Measurements from ENCODE around the gene SEMA5A. TPM values are rescaled to one million over a fixed set of nuclear protein-coding genes. Genes with fewer than 3 reads are reported as not detected.

The SEMA5A gene
- total RNA-seq, 1 donor from 2014 or later, result 29.3 TPM

DNA sequence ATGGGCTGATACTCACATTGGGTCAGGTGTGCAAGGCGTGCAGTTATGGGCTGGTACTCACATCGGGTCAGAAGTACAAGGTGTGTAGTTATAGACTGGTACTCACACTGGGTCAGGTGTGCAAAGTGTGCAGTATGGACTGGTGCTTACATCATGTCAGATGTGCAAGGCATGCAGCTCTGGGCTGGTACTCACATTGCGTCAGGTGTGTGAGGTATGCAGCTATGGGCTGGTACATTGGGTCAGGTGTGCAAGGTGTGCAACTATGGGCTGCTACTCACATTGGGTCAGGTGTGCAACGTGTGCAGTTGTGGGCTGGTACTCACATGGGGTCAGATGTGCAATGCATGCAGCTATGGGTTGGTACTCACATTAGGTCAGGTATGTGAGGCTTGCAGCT lies 213.8 kb downstream of the SEMA5A start:
- DNase-seq (ENCODE audit: low spot score), result no peak

DNA sequence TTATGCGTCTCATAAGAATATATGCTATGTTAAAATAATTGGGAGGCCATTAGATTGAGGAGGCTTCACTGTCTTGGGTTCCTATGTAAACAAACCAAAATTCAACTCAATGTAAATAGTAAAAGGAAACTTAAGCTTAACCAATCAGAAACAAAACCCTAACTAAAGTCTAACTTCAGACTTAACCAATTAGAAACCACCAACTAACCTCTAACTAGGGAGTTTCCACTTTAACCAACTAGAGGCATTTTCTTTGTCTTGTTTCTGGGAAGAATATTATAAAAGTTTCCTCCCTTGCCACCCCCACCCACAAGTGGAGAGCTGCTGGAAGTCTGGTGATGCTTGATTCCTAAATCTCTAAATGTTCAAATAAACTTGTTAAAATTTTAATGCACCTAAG lies 214.5 kb downstream of the SEMA5A start:
- no peak for DNase-seq (ENCODE audit: low spot score)

DNA sequence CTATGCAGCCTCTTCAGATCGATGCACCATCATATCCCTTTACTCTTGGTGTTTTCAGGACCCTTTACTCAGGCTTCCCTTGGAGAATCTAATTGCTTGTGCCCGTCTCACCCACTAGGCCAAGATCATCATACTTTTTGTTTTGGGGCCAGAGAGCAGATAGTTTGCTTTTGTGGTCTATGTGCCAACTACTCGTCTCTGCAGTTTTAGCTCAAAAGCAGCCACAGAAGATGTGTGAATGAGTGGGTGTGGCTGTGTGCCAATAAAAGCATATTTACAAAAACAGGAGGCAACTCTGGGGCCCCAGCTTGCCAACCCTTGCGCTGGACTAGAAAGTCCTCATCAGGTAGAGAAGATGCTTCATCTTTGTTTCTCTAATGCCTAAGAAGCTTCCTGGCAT lies 216.8 kb downstream of the SEMA5A start:
- DNase-seq (ENCODE audit: low spot score), result no peak

DNA sequence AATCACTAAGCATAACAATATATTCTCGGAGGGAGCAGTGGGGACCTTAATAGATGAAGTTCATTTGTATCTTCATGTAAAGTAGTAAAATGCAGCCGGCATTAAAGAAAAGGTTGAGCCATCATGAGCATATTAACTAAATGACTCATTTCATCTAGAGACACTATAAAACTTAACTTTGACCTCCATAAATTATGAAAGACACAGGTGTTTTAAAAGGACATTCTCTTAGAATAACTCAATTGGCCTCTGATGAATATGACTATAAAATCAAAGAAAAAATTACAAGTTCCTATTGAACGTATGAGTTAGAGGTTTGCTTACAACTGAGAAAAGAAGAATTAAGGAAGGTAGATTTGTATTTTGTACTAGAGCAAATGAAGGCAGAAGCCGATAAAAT lies 220.3 kb downstream of the SEMA5A start:
- no peak for DNase-seq (ENCODE audit: low spot score)

DNA sequence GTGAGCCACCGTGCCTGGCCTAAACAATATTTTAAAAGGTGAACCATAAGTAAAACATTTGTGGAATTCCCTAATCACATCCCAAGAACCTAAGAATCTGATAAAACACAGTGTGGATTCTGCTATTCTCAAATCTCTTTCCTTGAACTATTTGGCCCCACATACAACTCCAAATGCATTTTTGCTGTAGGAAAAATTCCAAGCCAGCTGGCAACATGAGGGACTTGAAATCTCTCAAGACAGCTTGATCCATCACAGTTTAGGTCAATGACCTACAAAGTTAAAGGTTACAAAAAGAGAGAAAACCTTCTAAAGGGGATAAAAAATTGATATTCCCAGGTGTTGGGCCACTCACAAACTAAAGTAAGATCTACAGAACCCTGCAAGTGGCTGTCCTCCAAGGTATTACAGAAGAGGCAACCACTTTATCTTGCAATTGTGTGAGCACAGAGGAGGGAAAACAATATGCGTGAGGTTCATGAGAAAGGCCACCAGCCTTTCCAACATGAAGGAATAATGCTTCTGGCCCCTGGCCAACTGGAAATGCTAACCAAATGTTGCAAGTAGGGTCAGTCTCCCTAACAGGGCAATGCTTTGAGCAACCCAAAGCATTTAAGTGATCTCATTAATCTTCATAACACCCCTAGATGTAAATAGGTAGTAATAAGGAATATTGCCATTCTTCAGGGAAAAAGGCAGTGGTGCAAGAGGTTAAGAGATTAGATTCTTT lies 221.4 kb downstream of the SEMA5A start:
- no peak for DNase-seq (ENCODE audit: low spot score)

DNA sequence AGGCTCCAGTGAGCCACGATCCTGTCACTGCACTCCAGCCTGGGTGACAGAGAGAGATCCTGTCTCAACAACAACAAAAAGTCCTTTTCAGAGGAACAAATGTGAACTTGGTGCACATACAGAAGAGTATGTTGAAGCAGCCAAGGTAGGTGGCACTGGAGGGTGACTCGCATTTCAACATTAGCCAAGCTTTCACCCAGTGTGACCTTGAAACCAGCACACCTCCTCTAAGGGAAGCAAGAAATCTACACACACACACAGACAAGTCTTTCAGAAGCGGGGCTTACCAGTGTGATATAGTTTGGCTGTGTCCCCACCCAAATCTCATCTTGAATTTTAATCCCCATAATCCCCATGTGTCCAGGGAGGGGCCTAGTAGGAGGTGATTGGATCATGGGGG lies 225.2 kb downstream of the SEMA5A start:
- DNase-seq (ENCODE audit: low spot score), result no peak

DNA sequence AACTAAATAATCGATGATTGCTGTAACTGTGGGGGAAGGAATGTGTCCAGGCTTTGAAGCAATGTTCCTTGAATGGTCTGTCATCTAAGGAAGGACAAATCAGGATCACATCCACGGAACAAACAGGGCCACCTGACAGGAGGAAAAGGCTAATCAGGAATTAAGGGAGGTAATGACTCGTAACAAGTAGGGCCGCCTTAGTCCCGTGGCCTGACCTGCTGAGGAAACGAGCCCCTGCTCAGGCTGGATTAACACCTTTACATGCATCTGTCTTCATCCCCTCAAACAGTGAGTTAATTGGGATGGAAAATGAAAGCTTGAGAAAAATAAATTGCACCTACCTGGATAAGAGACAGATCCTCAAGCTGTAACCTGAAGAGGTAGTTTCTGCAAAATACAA lies 227.8 kb downstream of the SEMA5A start:
- no peak for DNase-seq (ENCODE audit: low spot score)

DNA sequence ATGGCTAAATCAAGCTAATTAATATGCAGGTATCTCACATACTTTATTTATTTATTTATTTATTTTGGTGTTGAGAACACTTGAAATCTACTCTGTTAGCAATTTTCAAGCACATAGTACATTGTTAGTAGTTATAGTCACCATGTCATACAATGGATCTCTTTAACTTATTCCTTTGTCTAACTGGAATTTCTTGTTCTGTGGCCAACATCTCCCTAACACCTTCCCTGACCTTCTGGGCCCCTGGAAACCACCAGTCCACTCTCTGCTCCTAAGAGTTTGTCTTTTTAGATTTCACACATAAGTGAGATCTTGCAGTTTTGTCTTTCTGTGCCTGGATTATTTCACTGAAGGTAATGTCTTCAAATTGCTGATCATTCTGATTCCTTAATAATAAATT lies 229.1 kb downstream of the SEMA5A start:
- DNase-seq (ENCODE audit: low spot score), result no peak

DNA sequence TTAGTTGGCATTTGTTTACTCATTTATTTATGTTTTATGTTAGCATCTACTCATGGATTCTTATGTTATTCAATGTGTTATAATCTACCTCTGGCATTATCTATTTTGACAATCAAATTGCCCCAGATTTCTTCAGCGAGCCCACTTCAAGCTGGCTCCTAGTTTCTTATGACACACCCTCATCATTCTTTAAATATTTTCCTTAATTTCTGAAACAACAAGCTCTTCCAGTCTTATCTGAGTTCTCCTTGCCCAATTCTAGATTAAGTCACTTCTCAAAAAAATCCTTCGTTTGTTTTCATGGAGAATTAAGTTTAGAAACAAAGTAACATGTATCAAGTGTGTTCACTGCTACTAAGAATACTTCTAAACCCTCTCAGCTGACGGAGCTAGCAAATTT lies 229.8 kb downstream of the SEMA5A start:
- DNase-seq (ENCODE audit: low spot score), result no peak

DNA sequence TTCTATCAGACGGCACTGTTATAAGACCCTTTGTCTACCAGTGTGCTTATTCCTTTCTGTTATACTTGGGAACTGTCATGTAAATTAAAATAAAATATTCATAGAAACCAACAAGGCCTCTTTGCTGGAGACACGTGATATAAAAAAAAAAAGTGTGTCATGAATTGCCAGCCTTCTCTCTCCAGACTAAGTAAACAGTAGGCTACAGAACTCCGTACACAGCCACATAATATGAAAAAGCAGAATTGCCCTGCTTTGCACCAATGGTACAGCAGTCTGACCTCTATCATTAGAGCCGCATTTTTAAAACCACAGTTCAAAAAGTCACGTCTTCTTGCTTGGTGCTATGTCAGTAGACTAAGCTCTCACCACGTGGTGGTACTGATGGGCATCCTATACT lies 231.3 kb downstream of the SEMA5A start:
- DNase-seq (ENCODE audit: low spot score), result no peak

DNA sequence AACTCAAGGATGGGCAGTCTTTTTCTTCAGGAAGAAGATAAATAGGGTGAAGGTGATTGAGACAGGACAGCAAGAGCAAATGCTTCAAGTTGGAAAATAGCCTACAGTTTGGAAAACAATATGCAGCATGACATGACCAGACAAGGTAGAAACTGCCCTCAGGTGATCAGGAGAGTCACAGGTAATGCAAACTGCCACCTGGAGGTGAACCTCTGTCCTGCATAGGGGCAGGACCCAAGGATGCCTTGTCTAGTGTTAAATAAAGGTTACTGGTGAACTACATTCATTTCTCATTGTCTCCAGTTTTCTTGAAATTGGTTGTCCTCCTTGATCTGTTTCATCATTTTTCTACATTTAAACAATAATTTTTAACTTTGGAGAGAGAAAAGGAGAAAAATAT lies 232.1 kb downstream of the SEMA5A start:
- no peak for DNase-seq (ENCODE audit: low spot score)

DNA sequence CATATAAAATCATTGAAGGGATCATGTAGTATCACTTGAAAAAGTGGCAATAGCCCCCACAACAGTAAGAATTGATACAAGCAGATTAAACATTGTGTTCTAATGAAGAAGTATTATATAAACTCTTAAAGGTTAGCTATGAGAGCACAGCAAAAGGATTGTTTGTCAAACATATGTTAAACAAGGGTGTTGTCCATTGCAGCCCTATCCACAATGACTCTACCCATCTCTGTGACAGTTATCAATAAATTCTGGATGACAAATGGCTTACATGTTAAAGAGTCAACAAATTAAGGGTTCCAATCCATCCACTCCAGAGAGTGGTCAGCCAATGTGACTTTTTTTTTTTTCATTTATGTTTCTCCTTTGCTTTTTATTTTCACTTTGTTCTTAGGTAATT lies 238.7 kb downstream of the SEMA5A start:
- DNase-seq (ENCODE audit: low spot score), result no peak

DNA sequence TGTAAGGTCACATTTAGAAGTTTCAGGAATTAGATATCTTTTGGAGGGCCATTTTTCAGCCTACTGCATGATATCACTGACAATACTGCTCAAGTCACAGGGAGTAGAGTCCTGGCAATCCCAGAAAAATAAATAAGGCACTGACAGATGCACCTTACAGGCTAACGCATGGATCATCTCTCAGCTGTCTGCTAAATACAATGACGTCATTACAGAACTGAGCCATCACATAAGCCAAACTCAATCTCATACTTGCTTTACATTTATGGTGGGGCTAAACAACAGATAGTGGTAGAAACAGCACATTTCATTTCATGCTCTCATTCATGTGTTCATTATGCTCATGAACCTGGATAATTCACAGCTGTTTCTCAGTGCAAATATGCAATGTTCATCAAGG lies 243.7 kb downstream of the SEMA5A start:
- DNase-seq (ENCODE audit: low spot score), result no peak

DNA sequence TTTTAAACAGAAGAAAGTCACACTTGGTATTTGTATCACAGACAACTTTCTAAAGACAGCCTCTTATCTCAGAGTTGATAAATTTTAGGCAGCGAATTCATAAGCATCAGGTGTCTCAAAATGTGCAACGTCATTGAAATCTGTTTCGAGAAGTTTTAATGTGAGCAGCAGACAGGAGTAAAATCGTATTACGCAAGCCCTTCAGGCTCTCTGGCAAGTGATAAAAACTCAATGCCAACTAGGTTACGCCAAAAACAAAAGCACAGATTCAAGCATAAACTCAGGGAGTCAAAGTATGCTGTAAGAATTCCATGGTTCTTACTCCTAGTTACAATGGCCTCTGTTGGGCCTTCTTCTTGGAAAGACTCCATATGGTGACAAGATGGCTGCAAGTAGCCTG lies 244.7 kb downstream of the SEMA5A start:
- DNase-seq (ENCODE audit: low spot score), result no peak

DNA sequence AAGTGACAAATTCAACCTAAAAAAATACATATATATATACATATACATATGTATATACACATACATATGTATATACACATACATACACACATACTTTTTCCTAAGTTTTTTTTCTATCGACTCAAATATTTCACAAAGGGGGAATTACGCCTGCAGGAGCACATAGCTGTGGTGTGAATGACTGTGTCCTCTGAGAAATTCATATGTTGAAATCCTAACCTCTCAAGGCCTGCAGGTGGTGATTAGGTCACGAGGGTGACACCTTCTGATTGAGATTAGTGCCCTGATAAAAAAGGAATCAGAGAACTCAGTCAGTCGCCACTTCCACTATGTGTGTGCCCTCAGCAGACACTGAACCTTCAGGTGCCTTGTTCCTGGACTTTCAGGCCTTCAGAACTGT lies 248.7 kb downstream of the SEMA5A start:
- no peak for DNase-seq (ENCODE audit: low spot score)

DNA sequence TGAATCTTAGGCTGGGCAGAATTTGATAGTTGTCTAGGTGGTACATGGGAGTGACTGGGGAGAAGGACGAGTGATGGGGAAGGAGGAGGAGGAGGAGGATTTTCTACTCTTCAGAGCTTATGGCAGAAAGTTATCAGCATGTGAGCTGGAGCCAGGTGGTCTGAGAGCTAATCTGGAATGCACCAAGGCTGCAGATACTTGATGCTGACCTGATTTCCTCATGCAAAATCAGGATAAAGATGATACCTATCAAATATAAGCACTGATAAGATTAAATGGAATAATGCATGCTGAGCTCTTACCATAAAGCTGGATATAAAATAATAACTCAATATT lies 250.4 kb downstream of the SEMA5A start:
- DNase-seq (ENCODE audit: low spot score), result no peak

DNA sequence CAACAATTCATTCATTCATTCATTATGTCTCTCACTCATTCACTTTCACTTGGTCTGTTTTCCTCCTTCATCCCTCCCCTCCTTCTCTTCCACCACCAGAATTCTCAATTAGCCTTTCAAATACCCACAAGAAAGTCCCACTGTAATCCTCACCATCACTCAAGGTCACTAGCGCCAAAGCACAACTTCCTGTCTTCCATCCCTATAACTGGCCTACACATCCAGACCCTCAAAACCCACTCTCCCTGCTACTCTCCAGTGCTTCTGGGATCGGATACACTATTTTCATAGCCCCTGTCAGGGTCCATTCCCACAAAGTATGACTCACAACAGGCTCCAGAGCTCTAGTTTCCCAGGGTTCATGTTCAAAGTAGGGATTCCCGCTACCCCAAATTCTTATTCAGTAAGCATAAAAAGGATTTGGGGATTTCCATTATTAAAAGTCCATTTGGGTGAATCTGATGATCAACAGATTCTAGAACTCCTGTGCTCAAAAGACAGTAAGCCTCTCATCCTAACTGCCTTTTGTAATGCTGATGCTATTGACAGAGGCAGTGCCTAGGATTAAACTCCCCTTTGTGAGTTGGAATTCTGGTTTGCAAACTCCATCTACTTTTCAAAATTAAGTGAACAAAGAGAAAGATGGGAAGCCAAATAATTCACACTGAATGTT lies 250.9 kb downstream of the SEMA5A start:
- no peak for DNase-seq (ENCODE audit: low spot score)

DNA sequence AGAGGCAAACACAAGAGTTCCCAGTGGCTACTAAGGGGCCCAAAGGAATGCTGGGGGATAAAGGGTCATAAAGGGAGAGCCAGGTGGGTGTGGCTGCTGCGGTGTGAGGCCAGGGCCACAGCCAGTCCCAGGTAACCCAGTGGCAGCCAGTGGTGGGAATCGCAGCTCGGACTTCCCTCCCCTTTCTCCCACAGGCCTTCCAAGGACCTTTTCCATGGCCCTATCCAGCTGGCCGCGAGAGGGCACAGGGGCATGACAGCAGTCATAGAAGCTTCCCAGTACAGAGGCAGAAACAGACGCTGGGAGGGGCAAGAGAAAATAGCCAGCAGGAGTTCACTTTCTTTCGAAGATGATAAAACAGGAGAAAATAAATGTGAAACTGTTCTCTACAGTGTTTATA lies 257.6 kb downstream of the SEMA5A start:
- no peak for DNase-seq (ENCODE audit: low spot score)

DNA sequence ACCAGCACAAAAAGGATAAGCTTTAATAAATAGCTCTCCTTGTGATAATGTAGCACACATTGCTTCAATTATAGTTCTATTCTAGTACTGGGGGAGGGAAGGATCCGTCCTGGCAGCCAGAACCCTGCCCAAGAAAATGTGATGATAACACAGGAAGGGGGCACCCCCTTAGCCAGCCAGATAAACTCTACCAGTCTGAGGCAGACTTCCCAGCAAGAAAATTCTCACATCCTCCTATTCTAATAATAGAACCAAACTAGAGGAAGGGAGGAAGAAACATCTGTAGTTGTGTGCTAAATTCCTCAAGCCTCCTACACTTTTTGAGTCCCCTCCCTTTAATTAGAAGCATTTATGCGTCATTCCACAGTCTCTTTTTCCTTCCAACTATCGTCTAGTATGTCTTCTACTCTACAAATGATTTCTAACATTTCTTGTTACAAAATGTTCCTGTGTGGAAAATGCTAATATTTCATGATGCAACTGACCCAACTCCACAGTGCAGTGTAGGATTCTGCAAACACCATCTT lies 261.0 kb downstream of the SEMA5A start:
- no peak for DNase-seq (ENCODE audit: low spot score)

DNA sequence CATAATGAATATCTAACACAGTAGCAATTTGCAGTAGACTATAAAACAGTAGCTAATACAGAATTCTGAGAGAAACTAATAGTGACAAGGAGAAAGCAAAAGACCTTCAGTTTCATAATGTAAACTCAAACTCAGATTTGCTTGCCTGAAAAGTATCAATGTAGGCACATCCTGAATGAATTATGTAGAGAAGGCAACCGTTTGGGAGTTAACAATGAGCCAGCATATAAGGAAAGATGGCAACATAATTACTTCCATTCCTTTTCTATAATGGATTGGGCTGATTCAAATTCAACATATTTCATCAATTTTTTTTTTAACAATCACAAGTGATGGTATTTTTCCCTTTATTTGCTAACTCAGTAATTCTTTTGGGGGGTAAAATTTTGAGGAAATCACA lies 261.6 kb downstream of the SEMA5A start:
- DNase-seq (ENCODE audit: low spot score), result no peak

DNA sequence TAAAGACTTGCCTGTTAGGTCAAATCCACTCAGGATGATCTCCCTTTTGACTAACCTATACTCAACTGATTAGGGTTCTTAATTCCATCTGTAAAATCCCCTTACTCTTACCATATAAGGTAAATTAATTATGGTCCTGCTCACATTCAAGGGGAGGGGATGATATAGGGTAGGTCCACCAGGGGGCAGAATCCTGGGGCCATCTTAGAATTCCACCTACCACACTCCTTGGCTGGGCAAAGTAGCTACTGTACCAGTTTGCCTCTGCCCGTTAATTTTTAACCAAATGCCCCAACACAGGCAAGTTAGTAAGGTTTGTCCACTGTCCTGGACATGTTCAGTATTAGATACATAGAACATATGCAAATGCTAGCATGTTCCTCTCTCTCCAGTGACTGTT lies 262.4 kb downstream of the SEMA5A start:
- no peak for DNase-seq (ENCODE audit: low spot score)

DNA sequence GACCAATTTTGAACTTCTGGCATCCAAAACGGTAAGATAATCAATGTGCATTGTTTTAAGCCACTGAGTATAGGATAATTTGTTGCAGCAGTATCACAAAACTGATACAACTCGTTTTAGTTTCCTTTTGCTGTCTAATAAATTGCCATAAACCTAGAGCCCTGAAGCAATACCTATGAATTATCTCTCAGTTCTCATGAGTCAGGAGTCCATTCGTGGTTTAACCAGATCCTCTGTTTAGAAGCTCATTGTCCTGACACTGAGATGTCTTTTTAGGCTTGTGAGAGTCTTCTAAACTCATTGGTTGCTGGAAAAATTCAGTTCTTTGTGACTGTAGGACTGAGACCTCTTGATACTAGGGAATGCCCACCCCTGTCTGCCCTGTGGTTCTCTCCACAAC lies 262.9 kb downstream of the SEMA5A start:
- no peak for DNase-seq (ENCODE audit: low spot score)

DNA sequence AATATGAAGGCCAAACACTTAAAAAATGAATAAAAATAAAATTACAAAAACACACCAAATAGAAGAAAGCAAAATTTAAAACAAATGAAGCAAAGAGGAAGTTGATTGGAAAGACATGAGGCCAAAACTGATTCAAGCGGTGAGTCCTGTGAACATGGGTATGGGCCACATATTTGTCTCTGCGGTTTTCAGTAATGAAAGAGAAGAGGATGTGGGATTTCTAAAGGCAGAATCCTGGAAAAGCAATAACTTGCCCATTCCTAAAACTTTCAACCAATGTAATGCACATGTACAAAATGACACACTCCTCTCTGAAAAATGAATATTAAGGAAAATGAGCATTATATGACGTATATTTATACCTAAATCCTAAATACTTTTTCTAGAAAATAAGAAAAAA lies 263.7 kb downstream of the SEMA5A start:
- no peak for DNase-seq (ENCODE audit: low spot score)

DNA sequence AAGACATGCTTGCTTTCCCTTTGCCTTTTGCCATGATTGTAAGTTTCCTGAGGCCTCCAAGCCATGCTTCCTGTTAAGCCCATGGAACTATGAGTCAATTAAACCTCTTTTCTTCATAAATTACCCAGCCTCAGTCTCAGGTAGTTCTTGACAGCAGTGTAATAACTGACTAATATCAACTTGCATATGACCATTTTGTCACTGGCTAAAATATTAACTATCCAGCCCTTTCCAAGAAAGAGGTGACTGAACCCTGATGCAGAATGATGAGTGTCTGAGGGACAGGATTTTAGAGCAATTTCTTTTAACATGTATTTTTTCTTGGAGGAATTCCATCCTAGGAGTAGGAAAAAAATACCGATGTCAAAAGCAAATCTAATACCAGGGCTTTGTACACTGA lies 266.1 kb downstream of the SEMA5A start:
- no peak for DNase-seq (ENCODE audit: low spot score)

All from mucosa of gallbladder (tissue), 1 donor.